ENCODE data around the gene SOHLH1. TPM values are rescaled to one million over a fixed set of nuclear protein-coding genes. Genes with fewer than 3 reads are reported as not detected.
A peak's percentile ranks its signal among the peaks of the same experiment; 100 is the strongest.

SOHLH1 gene
- total RNA-seq, 1 experiment from 2014 or later: not detected

DNA sequence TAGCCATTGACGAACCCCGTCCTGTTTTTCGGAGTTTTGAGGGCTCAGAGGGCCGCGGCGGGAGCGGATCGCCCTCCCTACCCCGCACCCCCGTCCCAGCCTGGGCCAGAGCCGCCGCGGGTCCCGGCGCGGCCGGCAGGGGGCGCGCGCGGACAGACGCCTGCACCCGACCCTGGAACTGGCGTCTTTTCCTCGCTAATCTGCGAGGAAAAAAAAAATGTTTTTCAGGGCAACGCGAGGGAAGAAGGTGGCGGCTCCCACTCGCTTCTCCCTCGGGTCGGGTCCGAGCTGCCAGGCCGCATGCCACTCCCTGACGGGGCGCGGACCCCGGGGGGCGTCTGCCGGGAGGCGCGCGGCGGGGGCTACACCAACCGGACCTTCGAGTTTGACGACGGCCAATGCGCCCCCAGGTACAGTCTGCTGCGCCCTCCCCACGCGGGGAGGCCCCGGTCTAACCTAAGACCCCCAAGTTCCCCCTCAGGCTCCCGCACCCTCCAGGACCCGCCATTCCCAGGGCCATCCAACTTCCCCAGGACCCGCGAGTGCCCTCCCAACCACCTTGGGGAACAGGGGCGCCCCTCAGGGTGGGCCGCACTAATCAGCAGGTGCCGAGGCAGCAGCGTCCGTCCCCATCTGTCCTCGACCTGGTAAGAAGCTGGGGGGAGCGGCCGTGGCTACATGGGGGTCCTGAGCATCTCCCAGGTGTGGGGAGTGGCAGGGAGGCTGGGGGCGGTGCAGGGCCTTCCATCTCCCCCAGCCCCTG, 2.9 kb upstream of the SOHLH1 start, which contains the start of gene KCNT1:
Gene KCNT1 (plus strand): TSS at position 227 of the 763 bp plus-strand sequence. CDS start 74 bp downstream, at position 301.
- Histone ChIP-seq H3K27me3 (ENCODE audit: control insufficient read depth, insufficient read depth, low read length) (peaks cover 2% of the 10 kb centered on the region; the same call in 1 of the 2 replicates), H3K36me3 (replicated peaks; ENCODE audit: control insufficient read depth, insufficient read depth, low read length) (no peaks in the 10 kb centered on the region), H3K4me3 (ENCODE audit: insufficient read depth, low read depth, low read length) (peak within 1 kb of the TSS; percentile 27)
- peak; percentile 100 for DNase-seq

DNA sequence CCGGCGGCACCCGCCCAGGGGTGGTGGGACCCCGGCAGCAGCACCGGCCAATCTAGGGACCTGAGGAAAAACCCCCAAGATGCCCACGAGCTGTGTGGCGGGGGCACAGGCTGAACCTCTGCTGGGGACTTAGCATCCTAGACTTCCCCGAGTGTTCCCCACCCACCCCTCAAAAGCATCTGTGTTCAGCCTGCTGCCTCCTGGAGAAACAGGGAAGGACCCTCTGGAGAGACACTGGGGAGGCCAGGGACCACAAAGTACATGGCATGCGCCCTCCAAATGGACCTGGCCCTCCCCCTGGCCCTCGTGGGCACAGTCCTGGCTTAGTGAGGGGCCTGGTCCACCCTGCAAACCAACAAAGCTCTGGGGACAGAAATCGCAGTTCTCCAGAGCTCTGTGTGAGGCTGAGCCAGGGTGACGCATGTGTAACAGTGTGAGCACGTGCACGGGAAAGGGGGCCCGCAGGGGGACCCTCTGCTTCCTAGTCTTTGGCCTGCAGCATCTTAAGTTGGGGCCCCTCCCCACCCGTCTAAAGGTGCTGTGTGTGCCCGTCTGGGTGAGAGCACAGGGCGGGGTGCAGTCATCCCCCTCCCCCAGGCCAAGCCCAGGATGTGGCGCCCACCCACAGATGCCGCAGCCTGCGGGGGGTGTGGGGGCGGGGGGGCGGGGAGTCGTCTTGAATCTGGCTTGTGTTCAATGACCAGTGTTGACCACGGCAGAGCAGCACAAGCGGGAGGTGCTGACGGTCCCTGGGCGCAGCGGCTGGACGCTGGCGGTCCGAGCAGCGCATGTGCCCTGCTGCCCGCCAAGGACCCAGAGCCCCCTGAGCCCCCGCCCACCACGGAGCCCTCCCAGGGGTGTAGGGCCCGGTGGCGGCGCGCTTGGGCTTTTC, 2.0 kb upstream of the SOHLH1 start:
- H3K27me3 ChIP-seq (ENCODE audit: control insufficient read depth, insufficient read depth, low read length): peaks cover 2% of the 10 kb centered on the region; the same call in 1 of the 2 replicates
- H3K36me3 ChIP-seq (replicated peaks; ENCODE audit: control insufficient read depth, insufficient read depth, low read length): no peaks in the 10 kb centered on the region
- no peak for DNase-seq
- peak overlapping the region; percentile 27 for H3K4me3 ChIP-seq (ENCODE audit: insufficient read depth, low read depth, low read length)

DNA sequence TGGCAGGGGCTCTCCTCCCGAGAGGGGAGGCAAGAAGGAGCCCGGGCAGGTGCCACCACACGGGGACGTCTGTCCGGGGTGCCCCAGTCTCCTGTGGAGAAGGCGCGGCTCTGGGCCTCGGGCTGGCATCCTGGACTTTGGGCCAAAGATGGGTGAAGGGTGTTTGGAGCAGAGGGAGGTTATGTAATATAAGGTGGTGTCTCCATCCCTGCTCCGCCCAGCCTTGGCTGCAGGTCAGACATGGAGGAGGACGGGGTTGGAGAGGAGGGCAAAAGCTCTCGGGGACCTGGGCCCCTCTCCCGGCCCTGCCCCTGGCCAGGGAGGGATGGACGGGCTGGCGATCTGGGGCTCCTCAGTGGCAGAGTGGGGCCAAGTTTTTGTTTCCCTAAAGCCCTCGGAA, 1.2 kb upstream of the SOHLH1 start:
- Histone ChIP-seq H3K27me3 (ENCODE audit: control insufficient read depth, insufficient read depth, low read length) (peaks cover 2% of the 10 kb centered on the region; the same call in 1 of the 2 replicates), H3K4me3 (ENCODE audit: insufficient read depth, low read depth, low read length) (no peak overlapping the region)

DNA sequence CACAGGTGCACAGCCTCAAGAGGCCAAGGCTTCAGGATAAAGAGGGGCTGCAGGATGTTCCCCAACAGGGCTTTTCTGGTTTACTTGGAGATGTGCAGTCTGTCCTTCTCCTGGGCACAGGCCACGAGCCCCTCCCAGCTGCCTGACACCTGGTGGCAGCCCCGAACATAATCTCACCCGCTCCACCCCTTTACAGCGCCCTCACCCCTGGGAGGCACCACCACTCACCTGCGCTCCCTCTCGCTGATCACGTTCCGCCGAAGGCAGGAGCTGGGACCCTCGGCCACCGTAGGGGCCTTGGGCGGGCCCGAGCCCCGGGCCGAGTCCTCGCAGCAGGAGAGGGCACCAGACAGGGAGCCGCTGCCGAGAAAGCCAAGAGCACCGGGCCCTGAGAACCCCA, 514 bp downstream of the SOHLH1 start:
- Histone ChIP-seq H3K36me3 (replicated peaks; ENCODE audit: control insufficient read depth, insufficient read depth, low read length) (no peaks in the 10 kb centered on the region), H3K4me3 (ENCODE audit: insufficient read depth, low read depth, low read length) (no peak overlapping the region), H3K27me3 (ENCODE audit: control insufficient read depth, insufficient read depth, low read length) (peaks cover 2% of the 10 kb centered on the region; the same call in 1 of the 2 replicates)
- DNase-seq: peak; percentile 88

More for the DNA sequence above, 1.2 kb upstream of the SOHLH1 start:
- no peak for DNase-seq
- no peaks in the 10 kb centered on the region for H3K36me3 ChIP-seq (replicated peaks; ENCODE audit: control insufficient read depth, insufficient read depth, low read length)

DNA sequence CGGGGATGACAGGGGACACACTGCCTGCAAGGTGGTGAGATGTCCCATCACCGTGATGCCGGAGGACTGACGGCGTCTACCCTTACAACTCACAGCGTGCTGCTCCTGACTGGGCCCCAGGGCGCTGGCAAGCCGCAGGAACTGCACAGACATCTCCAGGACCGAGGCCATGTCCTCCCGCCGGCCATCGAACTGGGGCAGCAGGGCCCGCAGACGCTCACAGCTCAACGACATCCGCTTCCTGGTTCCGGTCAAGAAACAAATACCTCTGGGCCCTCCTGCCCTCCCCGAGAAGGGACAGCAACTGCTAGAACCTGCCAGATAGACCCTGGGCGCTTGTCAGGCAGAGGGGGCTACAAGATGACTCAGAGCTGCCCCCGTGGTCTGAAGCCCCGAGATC, 1.0 kb downstream of the SOHLH1 start:
- no peak for DNase-seq
- H3K36me3 ChIP-seq (replicated peaks; ENCODE audit: control insufficient read depth, insufficient read depth, low read length): no peaks in the 10 kb centered on the region
- H3K4me3 ChIP-seq (ENCODE audit: insufficient read depth, low read depth, low read length): no peak overlapping the region
- H3K27me3 ChIP-seq (ENCODE audit: control insufficient read depth, insufficient read depth, low read length): peaks cover 2% of the 10 kb centered on the region; the same call in 1 of the 2 replicates

DNA sequence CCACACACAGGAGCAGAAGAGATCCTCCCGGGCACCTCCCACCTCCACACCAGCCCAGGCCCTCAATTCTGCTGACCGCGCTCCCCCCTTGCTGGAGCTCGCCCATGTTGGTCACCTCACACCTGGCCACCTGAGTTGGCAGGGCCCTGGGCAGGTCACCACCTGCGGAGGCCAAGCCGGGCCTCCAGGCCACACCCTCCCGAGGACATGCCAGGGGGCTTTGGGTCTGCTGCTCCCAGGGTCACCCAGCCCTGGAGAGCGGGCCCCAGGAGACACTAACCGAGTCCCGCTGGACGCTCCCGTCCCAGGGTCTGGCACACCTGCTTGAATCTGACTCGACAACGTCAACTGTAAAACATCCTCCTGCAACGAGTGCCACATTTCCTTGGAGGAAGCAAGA, 2.1 kb downstream of the SOHLH1 start:
- Histone ChIP-seq H3K27me3 (ENCODE audit: control insufficient read depth, insufficient read depth, low read length) (no peaks in the 10 kb centered on the region; the same call in 1 of the 2 replicates), H3K4me3 (ENCODE audit: insufficient read depth, low read depth, low read length) (no peak overlapping the region)
- DNase-seq: no peak

DNA sequence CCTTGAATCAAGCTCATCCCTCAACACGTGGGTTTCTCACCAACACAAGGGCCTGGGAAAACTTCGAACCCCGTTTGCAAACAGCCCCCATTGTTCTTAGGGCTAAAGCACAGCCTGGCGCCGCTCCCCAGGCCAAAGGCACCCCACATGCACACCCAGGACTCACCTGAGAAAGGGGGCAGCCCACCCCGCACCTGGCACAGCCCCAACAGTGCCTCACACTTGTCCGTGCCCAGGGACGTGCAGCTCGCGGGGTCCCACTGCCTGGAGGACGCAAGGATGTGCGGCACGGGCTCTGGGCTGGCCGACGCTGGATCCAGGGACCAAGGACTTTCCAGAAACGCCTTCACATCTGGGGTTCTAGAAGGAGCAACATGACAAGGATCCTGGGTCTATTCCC, 2.8 kb downstream of the SOHLH1 start:
- Histone ChIP-seq H3K27me3 (ENCODE audit: control insufficient read depth, insufficient read depth, low read length) (no peaks in the 10 kb centered on the region; the same call in 1 of the 2 replicates), H3K36me3 (replicated peaks; ENCODE audit: control insufficient read depth, insufficient read depth, low read length) (no peaks in the 10 kb centered on the region), H3K4me3 (ENCODE audit: insufficient read depth, low read depth, low read length) (no peak overlapping the region)
- DNase-seq: no peak

More for the DNA sequence above, 2.1 kb downstream of the SOHLH1 start:
- H3K36me3 ChIP-seq (replicated peaks; ENCODE audit: control insufficient read depth, insufficient read depth, low read length): no peaks in the 10 kb centered on the region

DNA sequence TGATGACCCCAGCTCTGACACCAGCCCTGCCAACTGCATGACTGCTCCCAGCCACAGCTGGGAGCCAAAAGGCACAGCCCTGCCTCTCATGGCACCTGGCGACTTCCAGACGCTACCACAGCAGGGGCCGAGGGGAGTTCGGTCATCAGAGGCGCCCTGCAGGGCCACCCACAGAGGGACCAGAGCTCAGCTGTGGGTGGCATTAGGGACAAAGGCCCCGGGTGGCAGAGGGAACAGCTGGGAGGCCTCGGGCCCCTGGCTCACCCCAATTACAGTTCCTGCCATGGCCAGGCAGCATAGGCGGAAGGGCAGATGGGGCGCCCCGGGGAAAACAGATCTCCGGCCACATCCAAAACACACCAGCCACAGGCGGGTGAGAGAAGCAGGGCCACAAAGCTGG, 3.6 kb downstream of the SOHLH1 start:
- no peaks in the 10 kb centered on the region for H3K27me3 ChIP-seq (ENCODE audit: control insufficient read depth, insufficient read depth, low read length)
- H3K4me3 ChIP-seq (ENCODE audit: insufficient read depth, low read depth, low read length): no peak overlapping the region
- no peak for DNase-seq
- H3K36me3 ChIP-seq (replicated peaks; ENCODE audit: control insufficient read depth, insufficient read depth, low read length): no peaks in the 10 kb centered on the region

DNA sequence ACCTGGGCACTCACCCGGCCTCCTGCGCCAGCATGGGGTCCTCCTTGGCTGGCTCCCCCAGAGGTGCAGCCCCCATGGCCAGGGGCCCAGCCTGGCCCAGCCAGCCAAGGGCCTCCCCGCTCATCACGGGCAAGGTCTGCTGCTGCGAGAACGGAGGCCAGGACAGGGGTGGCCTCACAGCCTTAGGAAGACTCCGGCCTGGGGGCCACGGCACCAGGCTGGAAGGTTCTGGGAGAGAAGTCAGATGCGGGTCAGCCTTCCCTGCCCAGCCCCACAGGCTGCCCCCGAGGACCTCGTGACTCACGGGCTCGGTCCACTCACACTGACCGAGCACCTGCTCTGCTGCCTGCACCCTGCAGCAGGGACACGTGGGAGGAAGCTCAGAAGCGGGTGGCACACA, 4.2 kb downstream of the SOHLH1 start:
- H3K4me3 ChIP-seq (ENCODE audit: insufficient read depth, low read depth, low read length): no peak overlapping the region
- no peak for DNase-seq

DNA sequence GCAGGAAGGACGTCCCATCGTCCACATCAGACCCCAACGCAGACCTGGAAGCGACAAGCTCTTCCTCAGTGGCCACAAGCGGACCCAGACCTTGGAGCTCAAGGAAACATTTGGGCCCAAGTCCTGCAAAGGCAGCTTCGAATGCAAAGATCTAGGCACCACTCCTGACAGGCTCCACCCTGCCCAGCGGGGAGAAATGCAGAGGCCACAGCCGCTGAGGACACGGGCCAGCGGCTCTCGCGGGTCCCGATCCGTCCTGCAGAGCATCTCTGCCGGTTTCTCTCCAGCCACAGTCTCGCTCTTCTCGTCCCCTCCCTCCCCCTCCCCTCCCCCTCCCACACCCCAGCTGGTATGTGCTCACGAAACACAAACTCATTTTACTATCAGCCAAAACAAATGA, 4.9 kb downstream of the SOHLH1 start:
- Histone ChIP-seq H3K36me3 (replicated peaks; ENCODE audit: control insufficient read depth, insufficient read depth, low read length) (no peaks in the 10 kb centered on the region), H3K4me3 (ENCODE audit: insufficient read depth, low read depth, low read length) (no peak overlapping the region), H3K27me3 (ENCODE audit: control insufficient read depth, insufficient read depth, low read length) (no peaks in the 10 kb centered on the region)
- peak; percentile 81 for DNase-seq

More for the DNA sequence above, 4.2 kb downstream of the SOHLH1 start:
- Histone ChIP-seq H3K27me3 (ENCODE audit: control insufficient read depth, insufficient read depth, low read length) (no peaks in the 10 kb centered on the region), H3K36me3 (replicated peaks; ENCODE audit: control insufficient read depth, insufficient read depth, low read length) (no peaks in the 10 kb centered on the region)

DNA sequence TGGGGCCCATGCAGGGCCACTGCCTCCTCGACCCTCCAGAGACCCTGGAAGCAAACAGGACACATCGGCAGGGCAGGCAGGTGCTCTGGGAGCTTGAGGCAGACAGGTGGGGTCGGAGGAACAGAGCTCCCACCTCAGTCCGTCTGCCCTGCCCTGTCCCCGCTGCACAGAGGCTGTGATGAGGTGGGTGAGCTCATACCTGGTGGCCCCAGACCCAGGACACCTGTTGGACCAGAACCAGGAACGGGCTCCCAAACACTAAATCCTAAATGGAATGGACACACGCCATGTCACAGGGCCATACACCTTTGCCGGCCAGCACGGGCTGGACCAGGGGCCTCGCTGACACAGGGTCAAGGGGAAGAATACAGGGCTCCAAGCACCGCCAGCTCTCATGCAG, 5.5 kb downstream of the SOHLH1 start:
- no peak overlapping the region for H3K4me3 ChIP-seq (ENCODE audit: insufficient read depth, low read depth, low read length)
- no peaks in the 10 kb centered on the region for H3K36me3 ChIP-seq (replicated peaks; ENCODE audit: control insufficient read depth, insufficient read depth, low read length)
- H3K27me3 ChIP-seq (ENCODE audit: control insufficient read depth, insufficient read depth, low read length): no peaks in the 10 kb centered on the region
- DNase-seq: no peak

DNA sequence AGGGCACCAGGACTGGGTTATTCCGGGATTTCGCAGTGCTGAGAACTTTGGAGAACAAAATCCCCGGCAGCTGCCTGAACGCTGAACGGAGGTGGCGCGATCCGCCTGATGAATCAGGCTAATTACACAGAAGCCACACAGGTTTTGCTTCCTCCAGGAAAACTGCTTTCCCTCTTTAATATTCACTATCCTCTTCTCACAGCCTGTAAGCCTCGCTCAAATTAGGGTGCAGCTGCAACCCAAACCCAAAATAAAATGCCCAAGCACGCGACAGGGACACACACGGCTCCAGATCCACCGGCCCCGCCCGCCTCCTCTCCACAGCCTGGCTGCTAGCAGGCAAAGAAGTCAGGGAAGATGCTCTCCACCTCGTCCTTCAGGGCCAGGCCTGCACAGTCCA, 6.0 kb downstream of the SOHLH1 start:
- H3K36me3 ChIP-seq (replicated peaks; ENCODE audit: control insufficient read depth, insufficient read depth, low read length): no peaks in the 10 kb centered on the region
- no peaks in the 10 kb centered on the region for H3K27me3 ChIP-seq (ENCODE audit: control insufficient read depth, insufficient read depth, low read length)
- H3K4me3 ChIP-seq (ENCODE audit: insufficient read depth, low read depth, low read length): no peak overlapping the region
- DNase-seq: no peak

DNA sequence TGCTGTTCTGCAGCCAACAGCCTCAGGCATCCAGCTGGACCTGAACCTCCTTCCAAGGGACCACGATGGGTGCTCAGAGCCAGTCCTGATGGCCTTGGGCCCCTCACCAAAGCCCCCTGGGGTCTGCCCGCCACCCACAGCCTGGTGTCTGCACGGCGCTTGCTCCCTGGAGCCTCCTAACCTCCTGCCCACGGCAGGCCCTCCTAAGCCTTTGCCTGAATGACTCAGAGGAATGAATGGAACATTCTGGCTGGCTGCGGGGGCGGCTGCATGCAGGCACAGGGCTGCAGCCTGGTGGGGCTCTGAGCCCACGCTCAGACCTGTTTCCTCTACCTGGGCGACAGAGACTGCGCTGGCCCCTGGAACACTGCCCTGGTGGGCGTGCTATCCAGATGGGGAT, 6.9 kb downstream of the SOHLH1 start:
- DNase-seq: no peak
- Histone ChIP-seq H3K4me3 (ENCODE audit: insufficient read depth, low read depth, low read length) (no peak overlapping the region), H3K36me3 (replicated peaks; ENCODE audit: control insufficient read depth, insufficient read depth, low read length) (no peaks in the 10 kb centered on the region), H3K27me3 (ENCODE audit: control insufficient read depth, insufficient read depth, low read length) (no peaks in the 10 kb centered on the region)

DNA sequence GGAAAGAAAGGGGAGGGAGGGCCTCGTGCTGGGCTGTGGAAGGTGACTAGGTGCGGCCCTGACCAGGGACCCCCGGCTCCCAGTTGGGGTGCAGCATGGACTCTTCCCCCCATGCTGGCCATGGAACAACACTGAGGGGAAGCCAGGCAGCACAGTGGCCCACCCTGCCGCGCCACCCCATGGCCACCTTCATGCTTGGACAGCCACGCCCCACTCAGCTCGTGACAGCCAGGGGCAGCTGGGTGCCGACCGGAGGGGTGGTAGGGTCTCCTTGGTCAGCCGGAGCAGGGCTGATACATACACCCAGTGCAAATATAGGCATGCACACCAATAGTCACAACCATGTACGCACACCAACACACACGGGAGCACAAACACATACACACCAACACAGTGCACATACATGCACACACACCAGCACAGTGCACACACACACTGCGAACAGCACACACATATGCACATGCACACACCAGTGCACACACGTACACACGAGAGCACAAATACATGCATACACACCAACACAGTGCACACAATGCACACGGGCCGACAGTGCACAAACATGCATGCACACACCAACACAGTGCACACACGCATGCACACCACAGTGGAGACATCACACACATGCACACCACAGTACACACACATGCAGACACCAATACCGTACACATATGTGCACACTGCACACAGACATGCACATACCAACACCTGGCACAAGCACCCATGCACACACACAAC, 8.3 kb downstream of the SOHLH1 start:
- Histone ChIP-seq H3K4me3 (ENCODE audit: insufficient read depth, low read depth, low read length) (no peak overlapping the region), H3K36me3 (replicated peaks; ENCODE audit: control insufficient read depth, insufficient read depth, low read length) (no peaks in the 10 kb centered on the region), H3K27me3 (ENCODE audit: control insufficient read depth, insufficient read depth, low read length) (no peaks in the 10 kb centered on the region)
- DNase-seq: no peak

Data from H7 (cell line).